Adrenal gland (tissue), 5 donors: Measurements from ENCODE around the gene RNF145.

ENCODE experiments used
- POLR2A ChIP-seq, 2 donors: fragments of 450-650 bp; IDR thresholded peaks; one replicate each; pipeline ENCODE4 v1.6.1; 2017; ENCODE audit warnings: antibody characterized with exemption in 2 of 2, mild to moderate bottlenecking in 2 of 2, moderate library complexity in 1 of 2
- TF ChIP-seq, protein P1 (sequence below), 6 experiments: fragments of 450-650 bp in 4 of 6; fragments of 200-600 bp in 2 of 6; sonication (generic) in 1 of 6; IDR thresholded peaks; 1 replicate in 5 of 6; 2 replicates in 1 of 6; pipeline versions ENCODE4 v1.5.1 to v1.8.0; 2016 to 2021; ENCODE audit warnings: antibody characterized with exemption in 6 of 6, mild to moderate bottlenecking in 2 of 6, moderate library complexity in 1 of 6
- donor health status: DM: no; HTN: no; CAD: no.

DNA sequence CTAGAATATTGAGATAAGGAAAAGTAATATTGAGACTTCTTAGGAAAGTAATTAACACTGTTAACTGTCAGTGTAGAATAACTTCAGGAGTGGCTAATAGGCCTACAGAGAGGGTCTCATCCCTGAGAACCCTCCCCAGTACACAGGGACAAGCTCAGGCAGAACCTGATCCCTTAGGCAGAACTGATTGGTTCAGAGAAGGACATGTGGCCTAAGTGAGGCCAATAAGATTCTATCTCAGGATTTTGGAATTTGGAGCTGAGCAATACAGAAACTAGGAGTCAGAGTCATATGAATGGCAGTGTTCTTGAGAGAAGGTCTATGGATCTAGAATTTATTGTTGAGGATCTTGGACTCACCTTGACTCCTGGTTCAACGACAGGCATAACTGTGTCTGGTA, 42.8 kb upstream of the RNF145 start:
- TF ChIP-seq, protein P1, sequence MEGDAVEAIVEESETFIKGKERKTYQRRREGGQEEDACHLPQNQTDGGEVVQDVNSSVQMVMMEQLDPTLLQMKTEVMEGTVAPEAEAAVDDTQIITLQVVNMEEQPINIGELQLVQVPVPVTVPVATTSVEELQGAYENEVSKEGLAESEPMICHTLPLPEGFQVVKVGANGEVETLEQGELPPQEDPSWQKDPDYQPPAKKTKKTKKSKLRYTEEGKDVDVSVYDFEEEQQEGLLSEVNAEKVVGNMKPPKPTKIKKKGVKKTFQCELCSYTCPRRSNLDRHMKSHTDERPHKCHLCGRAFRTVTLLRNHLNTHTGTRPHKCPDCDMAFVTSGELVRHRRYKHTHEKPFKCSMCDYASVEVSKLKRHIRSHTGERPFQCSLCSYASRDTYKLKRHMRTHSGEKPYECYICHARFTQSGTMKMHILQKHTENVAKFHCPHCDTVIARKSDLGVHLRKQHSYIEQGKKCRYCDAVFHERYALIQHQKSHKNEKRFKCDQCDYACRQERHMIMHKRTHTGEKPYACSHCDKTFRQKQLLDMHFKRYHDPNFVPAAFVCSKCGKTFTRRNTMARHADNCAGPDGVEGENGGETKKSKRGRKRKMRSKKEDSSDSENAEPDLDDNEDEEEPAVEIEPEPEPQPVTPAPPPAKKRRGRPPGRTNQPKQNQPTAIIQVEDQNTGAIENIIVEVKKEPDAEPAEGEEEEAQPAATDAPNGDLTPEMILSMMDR (IDR thresholded peaks at IDR 0.05): no peak
- TF ChIP-seq POLR2A (IDR thresholded peaks at IDR 0.05): no peak
